Measurements from ENCODE around the gene PRKN.

DNA sequence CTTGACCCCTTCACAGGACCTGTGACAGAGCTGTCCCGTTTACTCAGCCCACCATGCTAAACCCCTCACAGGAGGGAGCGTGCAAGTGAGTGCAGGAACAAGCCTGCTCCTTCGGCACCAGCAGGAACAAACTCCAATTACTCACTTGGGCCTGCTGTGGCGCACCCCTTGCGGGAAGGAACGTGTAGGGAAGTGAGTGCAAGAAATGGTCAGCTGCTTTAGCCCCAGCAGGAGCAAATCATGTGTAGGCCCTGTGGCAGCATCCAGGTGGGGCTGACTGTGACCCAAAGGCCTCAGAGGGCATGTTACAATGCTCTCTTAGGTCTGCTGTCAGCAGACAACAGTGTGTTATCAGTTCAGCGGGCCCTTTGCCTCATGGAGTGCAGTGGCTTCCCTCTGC, 574.4 kb downstream of the PRKN start:
- TF ChIP-seq, protein P1, sequence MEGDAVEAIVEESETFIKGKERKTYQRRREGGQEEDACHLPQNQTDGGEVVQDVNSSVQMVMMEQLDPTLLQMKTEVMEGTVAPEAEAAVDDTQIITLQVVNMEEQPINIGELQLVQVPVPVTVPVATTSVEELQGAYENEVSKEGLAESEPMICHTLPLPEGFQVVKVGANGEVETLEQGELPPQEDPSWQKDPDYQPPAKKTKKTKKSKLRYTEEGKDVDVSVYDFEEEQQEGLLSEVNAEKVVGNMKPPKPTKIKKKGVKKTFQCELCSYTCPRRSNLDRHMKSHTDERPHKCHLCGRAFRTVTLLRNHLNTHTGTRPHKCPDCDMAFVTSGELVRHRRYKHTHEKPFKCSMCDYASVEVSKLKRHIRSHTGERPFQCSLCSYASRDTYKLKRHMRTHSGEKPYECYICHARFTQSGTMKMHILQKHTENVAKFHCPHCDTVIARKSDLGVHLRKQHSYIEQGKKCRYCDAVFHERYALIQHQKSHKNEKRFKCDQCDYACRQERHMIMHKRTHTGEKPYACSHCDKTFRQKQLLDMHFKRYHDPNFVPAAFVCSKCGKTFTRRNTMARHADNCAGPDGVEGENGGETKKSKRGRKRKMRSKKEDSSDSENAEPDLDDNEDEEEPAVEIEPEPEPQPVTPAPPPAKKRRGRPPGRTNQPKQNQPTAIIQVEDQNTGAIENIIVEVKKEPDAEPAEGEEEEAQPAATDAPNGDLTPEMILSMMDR (IDR thresholded peaks at IDR 0.05): no peak
- TF ChIP-seq POLR2A (IDR thresholded peaks at IDR 0.05): no peak
